Measurements from ENCODE around the gene CFAP53.

- no peak for TF ChIP-seq CTCF (IDR thresholded peaks at IDR 0.05 in 8 of 11, conservative IDR thresholded peaks at IDR 0.05 in 3 of 11)
- TF ChIP-seq POLR2A (IDR thresholded peaks at IDR 0.05) = no peak
Measured at GRCh38 chr18:50249576-50249975, 16.7 kb downstream of the CFAP53 start.
